ENCODE results near the gene DOCK6. TPM values are rescaled to one million over a fixed set of nuclear protein-coding genes. Genes with fewer than 3 reads are reported as not detected.

DOCK6 gene
- total and polyA plus RNA-seq, 7 experiments from 2014 or later = 0.73 to 5.2 (median 1.5) TPM; not detected in 4

DNA sequence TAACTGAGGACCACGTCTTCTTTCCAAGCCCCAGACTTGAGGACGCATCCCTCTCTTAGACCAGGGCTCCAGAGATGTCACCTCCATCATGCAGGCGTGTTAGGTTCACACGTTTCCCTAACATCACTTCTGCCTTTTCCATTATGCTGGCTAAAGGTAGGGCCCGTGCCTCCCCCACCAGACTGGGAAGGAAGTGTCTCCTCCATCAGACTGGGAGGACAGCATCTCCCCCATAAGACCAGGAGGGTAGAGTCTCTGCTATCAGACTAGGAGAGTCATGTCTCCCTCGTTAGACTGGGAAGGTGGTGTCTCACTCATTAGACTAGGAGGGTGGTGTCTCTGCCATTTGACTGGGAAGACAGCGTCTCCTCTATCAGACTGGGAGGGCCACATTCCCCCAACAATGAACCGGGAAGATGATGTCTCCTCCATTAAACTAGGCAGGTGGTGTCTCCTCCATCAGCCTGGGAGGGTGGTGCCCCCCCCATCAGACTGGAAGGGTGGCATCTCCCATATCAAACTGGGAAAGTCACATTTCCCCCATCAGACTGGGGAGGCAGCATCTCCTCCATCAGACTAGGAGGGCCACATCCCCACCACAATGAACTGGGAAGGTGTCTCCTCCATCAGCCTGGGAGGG is 88.7 kb downstream of the DOCK6 start:
- H3K9me3 Mint-ChIP-seq = peaks cover 0 to 1% (median 0%) of the 10 kb centered on the region in 11 donors
- no peaks in the 10 kb centered on the region for H3K4me1 Mint-ChIP-seq
- no peaks in the 10 kb centered on the region for H3K36me3 Mint-ChIP-seq
- H3K27me3 ChIP-seq (ENCODE audit: control insufficient read depth in 2 of 2, insufficient read depth in 2 of 2, low read length in 2 of 2) = no peaks in the 10 kb centered on the region
- DNase-seq (no peak), ATAC-seq (no peak)
- H3K27me3 Mint-ChIP-seq = no peaks in the 10 kb centered on the region
- no peaks in the 10 kb centered on the region for H3K36me3 ChIP-seq (ENCODE audit: control insufficient read depth in 2 of 3, insufficient read depth in 3 of 3, low read length in 3 of 3)
- no peak overlapping the region for H3K4me3 ChIP-seq (ENCODE audit: low read length)
- no peak overlapping the region for H3K27ac Mint-ChIP-seq
- H3K4me1 ChIP-seq (ENCODE audit: control insufficient read depth in 2 of 2, insufficient read depth in 2 of 2, low read length in 2 of 2) = no peaks in the 10 kb centered on the region
- no peaks in the 10 kb centered on the region for H3K9me3 ChIP-seq (ENCODE audit: control insufficient read depth in 2 of 3, low read length in 3 of 3)
- no peak overlapping the region for H3K27ac ChIP-seq (ENCODE audit: low read depth, low read length)
- intact Hi-C loops (cut with micrococcal nuclease) = no loop called here
- POLR2A ChIA-PET = no interaction called here
- CTCF ChIA-PET = no interaction called here
- H3K4me3 Mint-ChIP-seq = no peak overlapping the region

DNA sequence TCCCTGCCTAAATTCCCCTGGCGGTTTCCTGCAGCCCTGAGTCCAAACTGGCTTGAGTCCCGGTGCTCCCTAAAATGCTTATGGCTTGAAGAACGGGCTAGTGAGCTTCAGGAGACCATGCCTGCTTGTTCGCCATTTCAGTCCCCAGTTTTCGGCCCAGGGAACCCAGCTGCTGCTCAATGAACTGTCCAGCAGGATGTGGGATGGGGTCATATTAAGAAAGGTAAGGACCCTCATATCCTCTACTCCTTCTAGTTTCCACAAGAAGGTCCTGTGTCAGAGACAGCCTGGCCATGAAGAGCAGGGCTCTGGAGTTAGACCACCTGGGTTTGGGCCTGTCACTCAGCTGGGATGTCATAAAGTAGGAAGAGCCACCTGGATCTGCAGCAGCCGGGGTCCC is 89.7 kb downstream of the DOCK6 start:
- H3K27ac ChIP-seq (ENCODE audit: low read depth, low read length) = no peak overlapping the region
- no peaks in the 10 kb centered on the region for H3K27me3 Mint-ChIP-seq
- ChIA-PET CTCF (interaction anchor here (1.0 kb wide), 1 partner anchor 137 kb away, joined by 3 read pairs; no protein-coding TSS in a partner anchor), POLR2A (no interaction called here)
- no peaks in the 10 kb centered on the region for H3K4me1 Mint-ChIP-seq
- H3K27me3 ChIP-seq (ENCODE audit: control insufficient read depth in 2 of 2, insufficient read depth in 2 of 2, low read length in 2 of 2) = no peaks in the 10 kb centered on the region
- no peak overlapping the region for H3K4me3 Mint-ChIP-seq
- no peaks in the 10 kb centered on the region for H3K4me1 ChIP-seq (ENCODE audit: control insufficient read depth in 2 of 2, insufficient read depth in 2 of 2, low read length in 2 of 2)
- no peak overlapping the region for H3K27ac Mint-ChIP-seq
- H3K36me3 ChIP-seq (ENCODE audit: control insufficient read depth in 2 of 3, insufficient read depth in 3 of 3, low read length in 3 of 3) = no peaks in the 10 kb centered on the region
- DNase-seq = no peak
- H3K9me3 ChIP-seq (ENCODE audit: control insufficient read depth in 2 of 3, low read length in 3 of 3) = no peaks in the 10 kb centered on the region
- ATAC-seq = no peak
- H3K4me3 ChIP-seq (ENCODE audit: low read length) = no peak overlapping the region
- H3K9me3 Mint-ChIP-seq = peaks cover 0 to 1% (median 0%) of the 10 kb centered on the region in 11 donors
- H3K36me3 Mint-ChIP-seq = no peaks in the 10 kb centered on the region
- intact Hi-C loops (cut with micrococcal nuclease) = no loop called here

DNA sequence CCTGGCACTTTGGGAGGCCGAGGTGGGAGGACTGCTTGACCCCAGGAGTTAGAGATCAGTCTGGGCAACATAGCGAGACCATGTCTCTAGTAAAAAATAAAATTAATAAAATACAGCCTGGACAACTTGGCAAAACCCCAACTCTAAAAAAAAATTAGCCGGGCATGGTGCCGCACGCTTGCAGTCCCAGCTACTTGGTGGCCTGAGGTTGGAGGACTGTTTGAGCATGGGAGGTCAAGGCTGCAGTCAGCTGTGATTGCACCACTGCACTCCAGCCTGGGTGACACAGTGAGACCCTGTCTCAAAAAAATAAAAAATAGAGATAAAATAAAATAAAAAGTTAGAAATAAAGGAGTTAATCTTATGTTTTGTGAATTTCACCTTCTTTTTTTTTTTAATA is 91.2 kb downstream of the DOCK6 start:
- H3K4me1 Mint-ChIP-seq = no peaks in the 10 kb centered on the region

DNA sequence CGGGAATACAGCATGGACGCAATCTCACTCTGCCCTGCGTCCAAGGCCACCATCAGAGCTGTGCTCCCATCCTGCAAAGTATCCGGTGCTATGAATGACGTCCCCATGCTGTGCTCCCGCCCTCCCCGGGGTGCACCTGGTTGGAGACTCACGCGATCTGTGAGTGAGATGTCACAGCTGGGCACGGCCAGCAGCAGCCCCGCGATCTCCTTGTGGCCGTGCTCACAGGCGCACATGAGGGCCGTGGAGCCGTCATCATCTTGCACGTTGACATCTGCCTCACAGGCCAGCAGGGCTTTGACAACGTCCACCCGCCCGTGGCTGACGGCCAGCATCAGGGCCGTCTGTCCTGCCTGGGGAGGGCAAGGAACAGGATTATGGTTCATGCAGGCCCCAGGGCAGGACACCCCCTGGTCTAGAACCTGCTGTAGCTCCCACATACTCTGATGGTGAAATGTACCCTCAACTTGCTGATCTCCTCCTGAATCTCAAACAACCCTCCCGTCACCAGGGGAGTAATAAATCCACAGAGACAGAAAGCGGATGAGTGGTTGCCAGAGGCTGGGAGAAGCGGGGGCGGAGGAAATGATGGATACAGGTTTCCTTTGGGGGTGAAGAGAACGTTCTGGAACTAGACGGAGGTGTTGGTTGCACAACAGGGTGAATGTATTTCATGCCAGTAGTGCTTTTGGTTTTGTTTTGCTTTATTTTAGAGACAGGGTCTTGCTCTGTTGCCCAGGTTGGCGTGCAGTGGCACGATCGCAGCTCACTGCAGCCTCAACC is 92.2 kb downstream of the DOCK6 start:
- Histone ChIP-seq H3K9me3 (ENCODE audit: control insufficient read depth in 2 of 3, low read length in 3 of 3) (no peaks in the 10 kb centered on the region), H3K36me3 (ENCODE audit: control insufficient read depth in 2 of 3, insufficient read depth in 3 of 3, low read length in 3 of 3) (no peaks in the 10 kb centered on the region), H3K4me3 (ENCODE audit: low read length) (no peak overlapping the region), H3K27ac (ENCODE audit: low read depth, low read length) (no peak overlapping the region), H3K4me1 (ENCODE audit: control insufficient read depth in 2 of 2, insufficient read depth in 2 of 2, low read length in 2 of 2) (no peaks in the 10 kb centered on the region), H3K27me3 (ENCODE audit: control insufficient read depth in 2 of 2, insufficient read depth in 2 of 2, low read length in 2 of 2) (no peaks in the 10 kb centered on the region)
- Mint-ChIP-seq H3K27me3 (no peaks in the 10 kb centered on the region), H3K4me3 (no peak overlapping the region), H3K27ac (no peak overlapping the region), H3K4me1 (no peaks in the 10 kb centered on the region), H3K9me3 (no peaks in the 10 kb centered on the region), H3K36me3 (no peaks in the 10 kb centered on the region)
- POLR2A ChIA-PET = interaction anchor here (0.6 kb wide), 1 partner anchor 12 kb away, joined by 3 read pairs; no protein-coding TSS in a partner anchor
- DNase-seq (no peak), ATAC-seq (no peak)
- CTCF ChIA-PET = no interaction called here
- intact Hi-C loops (cut with micrococcal nuclease) = no loop called here

More for the DNA sequence above, 91.2 kb downstream of the DOCK6 start:
- Histone ChIP-seq H3K4me3 (ENCODE audit: low read length) (no peak overlapping the region), H3K9me3 (ENCODE audit: control insufficient read depth in 2 of 3, low read length in 3 of 3) (no peaks in the 10 kb centered on the region), H3K27ac (ENCODE audit: low read depth, low read length) (no peak overlapping the region), H3K27me3 (ENCODE audit: control insufficient read depth in 2 of 2, insufficient read depth in 2 of 2, low read length in 2 of 2) (no peaks in the 10 kb centered on the region), H3K36me3 (ENCODE audit: control insufficient read depth in 2 of 3, insufficient read depth in 3 of 3, low read length in 3 of 3) (no peaks in the 10 kb centered on the region), H3K4me1 (ENCODE audit: control insufficient read depth in 2 of 2, insufficient read depth in 2 of 2, low read length in 2 of 2) (no peaks in the 10 kb centered on the region)
- H3K4me3 Mint-ChIP-seq = no peak overlapping the region
- intact Hi-C loops (cut with micrococcal nuclease) = no loop called here
- CTCF ChIA-PET = no interaction called here
- ATAC-seq (no peak), DNase-seq (no peak)
- H3K36me3 Mint-ChIP-seq = no peaks in the 10 kb centered on the region
- no peaks in the 10 kb centered on the region for H3K27me3 Mint-ChIP-seq
- no peaks in the 10 kb centered on the region for H3K9me3 Mint-ChIP-seq
- POLR2A ChIA-PET = interaction anchor here (0.6 kb wide), 1 partner anchor 14 kb away, joined by 3 read pairs; no protein-coding TSS in a partner anchor
- no peak overlapping the region for H3K27ac Mint-ChIP-seq

DNA sequence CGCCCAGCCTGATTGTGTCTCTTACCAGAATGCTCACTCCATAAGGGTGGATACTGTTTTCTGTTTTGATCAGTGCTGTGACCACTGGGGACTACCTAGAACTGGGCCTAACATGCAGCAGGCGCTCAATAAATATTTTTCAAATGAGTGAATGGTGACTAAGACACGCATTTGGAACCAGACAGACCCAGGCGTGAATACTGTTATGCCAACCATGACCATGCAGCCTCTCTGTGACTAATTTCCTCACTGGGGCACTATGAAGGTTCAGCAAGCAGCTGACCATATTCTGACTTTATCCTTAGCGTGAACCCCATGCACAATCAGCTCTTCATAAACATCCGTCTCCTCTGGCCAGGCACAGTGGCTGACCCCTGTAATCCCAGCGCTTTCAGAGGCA is 93.8 kb downstream of the DOCK6 start:
- no peak overlapping the region for H3K27ac Mint-ChIP-seq
- no peaks in the 10 kb centered on the region for H3K36me3 ChIP-seq (ENCODE audit: control insufficient read depth in 2 of 3, insufficient read depth in 3 of 3, low read length in 3 of 3)
- CTCF ChIA-PET = interaction anchor here (0.6 kb wide), 2 partner anchors 133 to 1168 kb away, joined by 3 to 5 read pairs; no protein-coding TSS in a partner anchor

DNA sequence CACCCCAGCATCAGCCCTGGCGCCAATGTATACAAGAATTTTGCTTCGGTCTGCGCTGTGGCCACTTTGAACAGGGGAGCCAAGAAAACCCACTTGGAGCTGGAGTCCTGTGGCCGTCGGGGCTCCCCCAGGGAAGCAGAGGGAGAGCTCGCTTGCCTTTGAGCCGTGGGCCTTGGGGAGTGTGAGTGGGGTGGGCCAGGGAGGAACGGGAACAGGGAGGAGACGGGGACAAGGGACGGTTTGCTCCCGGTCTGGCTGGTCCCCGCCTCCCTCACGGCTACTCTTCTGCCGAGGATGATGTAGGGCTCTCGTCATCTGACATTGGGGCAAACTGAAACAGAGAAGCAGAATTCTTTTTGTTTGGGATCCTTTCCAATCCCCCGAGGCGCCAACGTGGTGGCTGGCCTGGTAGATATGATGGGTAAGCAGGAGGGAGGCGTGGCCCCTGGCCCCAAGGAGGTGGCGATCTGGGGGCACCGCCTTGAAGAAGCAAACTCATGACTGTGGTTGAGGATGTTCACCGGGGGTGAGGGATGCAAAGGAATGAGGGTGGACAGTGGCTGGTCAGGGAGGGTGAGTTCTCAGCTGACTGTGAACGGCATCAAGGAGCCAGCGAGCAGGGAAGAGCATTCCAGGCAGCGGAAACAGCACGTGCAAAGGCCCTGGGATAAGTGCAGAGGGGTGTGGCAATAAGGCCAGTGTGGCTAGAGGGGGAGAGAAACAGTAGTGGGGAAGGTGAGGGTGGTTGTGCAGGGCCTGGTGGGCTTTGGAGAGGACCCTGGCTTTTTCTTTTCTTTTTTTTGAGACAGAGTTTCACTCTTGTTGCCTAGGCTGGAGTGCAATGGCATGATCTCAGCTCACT is 95.8 kb downstream of the DOCK6 start:
- H3K9me3 Mint-ChIP-seq = no peaks in the 10 kb centered on the region
- no peak overlapping the region for H3K27ac ChIP-seq (ENCODE audit: low read depth, low read length)
- ATAC-seq = no peak
- no peaks in the 10 kb centered on the region for H3K27me3 Mint-ChIP-seq
- no peak overlapping the region for H3K4me3 ChIP-seq (ENCODE audit: low read length)
- ChIA-PET POLR2A (no interaction called here), CTCF (no interaction called here)
- no peaks in the 10 kb centered on the region for H3K4me1 Mint-ChIP-seq
- H3K27ac Mint-ChIP-seq = no peak overlapping the region
- H3K4me3 Mint-ChIP-seq = no peak overlapping the region
- DNase-seq = no peak
- H3K4me1 ChIP-seq (ENCODE audit: control insufficient read depth in 2 of 2, insufficient read depth in 2 of 2, low read length in 2 of 2) = no peaks in the 10 kb centered on the region
- no peaks in the 10 kb centered on the region for H3K9me3 ChIP-seq (ENCODE audit: control insufficient read depth in 2 of 3, low read length in 3 of 3)
- no peaks in the 10 kb centered on the region for H3K36me3 Mint-ChIP-seq
- no peaks in the 10 kb centered on the region for H3K27me3 ChIP-seq (ENCODE audit: control insufficient read depth in 2 of 2, insufficient read depth in 2 of 2, low read length in 2 of 2)
- intact Hi-C loops (cut with micrococcal nuclease) = no loop called here
- no peaks in the 10 kb centered on the region for H3K36me3 ChIP-seq (ENCODE audit: control insufficient read depth in 2 of 3, insufficient read depth in 3 of 3, low read length in 3 of 3)

More for the DNA sequence above, 93.8 kb downstream of the DOCK6 start:
- intact Hi-C loops (cut with micrococcal nuclease) = no loop called here
- H3K27me3 ChIP-seq (ENCODE audit: control insufficient read depth in 2 of 2, insufficient read depth in 2 of 2, low read length in 2 of 2) = no peaks in the 10 kb centered on the region
- ATAC-seq (no peak), DNase-seq (no peak)
- no peaks in the 10 kb centered on the region for H3K4me1 Mint-ChIP-seq
- H3K36me3 Mint-ChIP-seq = no peaks in the 10 kb centered on the region
- H3K9me3 ChIP-seq (ENCODE audit: control insufficient read depth in 2 of 3, low read length in 3 of 3) = no peaks in the 10 kb centered on the region
- H3K4me3 ChIP-seq (ENCODE audit: low read length) = no peak overlapping the region
- H3K27me3 Mint-ChIP-seq = no peaks in the 10 kb centered on the region
- H3K4me3 Mint-ChIP-seq = no peak overlapping the region
- no peak overlapping the region for H3K27ac ChIP-seq (ENCODE audit: low read depth, low read length)
- no peaks in the 10 kb centered on the region for H3K9me3 Mint-ChIP-seq
- no peaks in the 10 kb centered on the region for H3K4me1 ChIP-seq (ENCODE audit: control insufficient read depth in 2 of 2, insufficient read depth in 2 of 2, low read length in 2 of 2)
- POLR2A ChIA-PET = no interaction called here

All from naive thymus-derived CD4-positive, alpha-beta T cell (primary cell).